Panc1 (cell line): ENCODE data around the gene SLC25A43.

Experiments used
- CTCF ChIP-seq: fragments of 450-650 bp; IDR thresholded peaks from 2 replicates; pipeline ENCODE4 v1.5.1; 2017; ENCODE audit warnings: mild to moderate bottlenecking
- POLR2AphosphoS5 ChIP-seq: IDR thresholded peaks from 2 replicates; pipeline ENCODE4 v1.6.1; 2012; ENCODE audit warnings: mild to moderate bottlenecking, low read depth, low read length, moderate library complexity
- TCF7L2 ChIP-seq: IDR thresholded peaks from 2 replicates; pipeline ENCODE4 v1.6.1; 2011; ENCODE audit warnings: mild to moderate bottlenecking, low read depth, low read length, inconsistent platforms

DNA sequence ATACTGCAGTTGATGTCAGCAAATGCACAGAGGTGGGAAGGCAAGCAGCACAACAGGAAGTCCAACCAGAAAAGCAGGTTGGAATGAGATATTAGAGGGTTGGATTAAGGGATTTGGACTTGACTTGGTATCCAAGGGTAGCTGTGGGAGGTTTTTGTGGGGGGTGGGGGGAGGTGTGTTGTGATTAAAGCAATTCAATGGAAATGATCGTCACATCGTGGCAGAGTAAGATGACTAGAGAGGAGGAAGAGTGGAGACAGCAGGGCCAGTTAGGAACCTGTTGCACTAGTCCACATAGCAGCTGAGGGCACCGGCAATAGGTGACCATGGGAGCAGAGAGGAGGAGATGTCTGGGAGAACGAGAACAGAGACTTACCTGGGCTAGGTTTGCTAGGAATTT is 2.4 kb downstream of the SLC25A43 start:
- TF ChIP-seq TCF7L2, result no peak
- TF ChIP-seq POLR2AphosphoS5, result no peak
- no peak for TF ChIP-seq CTCF
